Measurements from ENCODE around the gene PSMD6. TPM values are rescaled to one million over a fixed set of nuclear protein-coding genes. Genes with fewer than 3 reads are reported as not detected.

The PSMD6 gene
- polyA plus RNA-seq, 1 donor = 71.5 TPM

DNA sequence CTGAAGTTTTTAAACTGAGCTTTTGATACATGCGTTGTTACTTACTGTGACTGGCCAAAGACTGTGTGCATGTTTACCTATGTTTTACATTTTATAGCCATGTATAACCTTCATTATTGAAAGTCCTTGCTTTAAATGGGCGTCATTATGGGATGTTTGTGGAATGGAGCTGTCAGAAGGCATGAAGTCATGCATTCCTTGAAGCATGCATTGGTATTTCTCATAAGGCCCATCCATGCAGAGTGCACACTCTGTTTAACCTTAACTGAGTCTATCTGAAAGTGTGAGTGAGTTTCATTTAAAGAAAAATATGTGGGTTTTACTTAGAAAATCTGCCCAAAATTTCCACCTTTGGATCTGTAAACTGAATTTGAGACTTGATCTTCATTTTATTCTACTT lies 51.1 kb downstream of the PSMD6 start:
- no CpG with 5 or more reads among the region's 2 CpGs for WGBS (ENCODE audit: insufficient coverage, low lambda C conversion rate)
- peaks cover 40% of the 10 kb centered on the region for H3K4me1 ChIP-seq (ENCODE audit: control insufficient read depth, insufficient read depth, low read length)

DNA sequence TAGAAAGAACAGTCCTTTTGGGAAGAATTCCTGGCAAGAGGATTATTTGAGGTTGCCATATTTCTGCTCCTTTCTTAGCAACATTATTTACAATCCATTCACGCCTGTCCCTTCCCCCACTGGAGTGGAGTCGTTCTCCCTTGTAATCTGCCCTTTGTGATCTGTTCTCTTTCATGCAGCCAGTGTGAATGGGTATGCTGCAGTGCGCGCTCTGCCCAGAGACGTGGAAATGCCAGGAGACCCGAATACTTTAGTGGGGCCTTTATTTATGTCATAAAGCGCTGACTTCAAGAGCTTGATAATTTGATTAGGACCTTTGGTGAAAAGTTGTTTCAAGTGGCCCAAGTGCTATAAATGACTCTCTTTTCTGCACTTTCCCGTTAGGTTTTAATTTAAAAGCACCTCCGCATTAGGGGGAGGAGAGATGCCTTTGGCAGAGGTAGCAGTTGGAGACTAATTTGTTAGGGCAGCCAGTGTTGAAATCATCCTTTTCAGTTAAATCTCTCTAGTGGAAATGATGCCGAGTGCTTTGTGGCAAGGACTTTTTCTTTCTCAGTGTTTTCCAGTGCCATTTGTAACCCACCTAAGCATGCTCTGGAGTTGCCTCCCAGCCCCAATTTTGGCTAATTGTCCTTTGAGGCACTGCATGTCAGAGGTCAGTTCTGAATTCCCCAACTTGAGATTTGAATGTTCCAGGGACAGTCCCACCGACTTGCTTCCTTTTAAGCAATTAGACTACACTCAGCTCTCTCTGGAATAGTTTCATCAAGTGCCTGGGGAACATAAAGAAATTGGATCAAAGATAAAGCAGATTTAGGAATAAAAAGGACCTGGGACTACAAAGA lies 52.4 kb downstream of the PSMD6 start:
- DNase-seq = peak; percentile 29 to 48
- Histone ChIP-seq H3K9me3 (ENCODE audit: control insufficient read depth, low read depth, low read length) (no peaks in the 10 kb centered on the region), H3K4me1 (ENCODE audit: control insufficient read depth, insufficient read depth, low read length) (peaks cover 54% of the 10 kb centered on the region), H3K4me3 (ENCODE audit: low read length) (no peak overlapping the region), H3K27ac (ENCODE audit: low read length) (peak overlapping the region; percentile 77), H3K36me3 (ENCODE audit: control insufficient read depth, insufficient read depth, low read length) (peaks cover 9% of the 10 kb centered on the region), H3K27me3 (ENCODE audit: control insufficient read depth, insufficient read depth, low read length) (no peaks in the 10 kb centered on the region)
- no CpG with 5 or more reads among the region's 11 CpGs for WGBS (ENCODE audit: insufficient coverage, low lambda C conversion rate)

More for the DNA sequence above, 51.1 kb downstream of the PSMD6 start:
- no peak overlapping the region for H3K4me3 ChIP-seq (ENCODE audit: low read length)
- no peaks in the 10 kb centered on the region for H3K9me3 ChIP-seq (ENCODE audit: control insufficient read depth, low read depth, low read length)
- peaks cover 9% of the 10 kb centered on the region for H3K36me3 ChIP-seq (ENCODE audit: control insufficient read depth, insufficient read depth, low read length)
- H3K27me3 ChIP-seq (ENCODE audit: control insufficient read depth, insufficient read depth, low read length) = no peaks in the 10 kb centered on the region
- DNase-seq = peak in 1 of 2 donors; percentile 24
- H3K27ac ChIP-seq (ENCODE audit: low read length) = no peak overlapping the region

DNA sequence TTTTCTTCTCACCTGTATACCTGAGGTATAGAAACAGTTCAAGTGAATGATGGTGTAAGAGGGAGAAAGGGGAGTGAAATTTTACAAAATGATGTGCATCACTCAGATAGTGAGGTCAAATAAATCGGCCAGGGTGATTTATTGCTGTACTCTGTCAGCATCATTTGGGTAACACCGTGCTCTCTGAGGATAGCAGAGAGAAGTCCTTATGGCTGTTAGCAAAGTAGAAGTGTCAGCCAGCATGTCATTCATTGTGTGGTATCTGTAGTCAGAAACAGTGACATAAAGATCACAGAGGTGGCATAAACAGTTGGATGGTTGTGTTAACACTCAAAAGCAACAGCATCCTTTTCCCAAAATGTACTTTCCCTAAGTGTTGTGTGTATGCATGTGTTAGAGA lies 53.4 kb downstream of the PSMD6 start:
- WGBS (ENCODE audit: insufficient coverage, low lambda C conversion rate) = no CpG with 5 or more reads among the region's 2 CpGs
- Histone ChIP-seq H3K9me3 (ENCODE audit: control insufficient read depth, low read depth, low read length) (no peaks in the 10 kb centered on the region), H3K27ac (ENCODE audit: low read length) (peak overlapping the region; percentile 77), H3K36me3 (ENCODE audit: control insufficient read depth, insufficient read depth, low read length) (peaks cover 9% of the 10 kb centered on the region), H3K4me3 (ENCODE audit: low read length) (no peak overlapping the region), H3K27me3 (ENCODE audit: control insufficient read depth, insufficient read depth, low read length) (no peaks in the 10 kb centered on the region), H3K4me1 (ENCODE audit: control insufficient read depth, insufficient read depth, low read length) (peaks cover 54% of the 10 kb centered on the region)
- peak in 1 of 2 donors; percentile 27 for DNase-seq

- H3K27ac ChIP-seq (ENCODE audit: low read length) = peak overlapping the region; percentile 77
- peaks cover 62% of the 10 kb centered on the region for H3K4me1 ChIP-seq (ENCODE audit: control insufficient read depth, insufficient read depth, low read length)
- DNase-seq = peak in 1 of 2 donors; percentile 48
- H3K4me3 ChIP-seq (ENCODE audit: low read length) = peak overlapping the region; percentile 8
- no peaks in the 10 kb centered on the region for H3K27me3 ChIP-seq (ENCODE audit: control insufficient read depth, insufficient read depth, low read length)
- H3K36me3 ChIP-seq (ENCODE audit: control insufficient read depth, insufficient read depth, low read length) = peaks cover 5% of the 10 kb centered on the region
- no CpG with 5 or more reads among the region's 3 CpGs for WGBS (ENCODE audit: insufficient coverage, low lambda C conversion rate)
- no peaks in the 10 kb centered on the region for H3K9me3 ChIP-seq (ENCODE audit: control insufficient read depth, low read depth, low read length)
Measured at GRCh38 chr3:63968612-63969350, 54.5 kb downstream of the PSMD6 start.

DNA sequence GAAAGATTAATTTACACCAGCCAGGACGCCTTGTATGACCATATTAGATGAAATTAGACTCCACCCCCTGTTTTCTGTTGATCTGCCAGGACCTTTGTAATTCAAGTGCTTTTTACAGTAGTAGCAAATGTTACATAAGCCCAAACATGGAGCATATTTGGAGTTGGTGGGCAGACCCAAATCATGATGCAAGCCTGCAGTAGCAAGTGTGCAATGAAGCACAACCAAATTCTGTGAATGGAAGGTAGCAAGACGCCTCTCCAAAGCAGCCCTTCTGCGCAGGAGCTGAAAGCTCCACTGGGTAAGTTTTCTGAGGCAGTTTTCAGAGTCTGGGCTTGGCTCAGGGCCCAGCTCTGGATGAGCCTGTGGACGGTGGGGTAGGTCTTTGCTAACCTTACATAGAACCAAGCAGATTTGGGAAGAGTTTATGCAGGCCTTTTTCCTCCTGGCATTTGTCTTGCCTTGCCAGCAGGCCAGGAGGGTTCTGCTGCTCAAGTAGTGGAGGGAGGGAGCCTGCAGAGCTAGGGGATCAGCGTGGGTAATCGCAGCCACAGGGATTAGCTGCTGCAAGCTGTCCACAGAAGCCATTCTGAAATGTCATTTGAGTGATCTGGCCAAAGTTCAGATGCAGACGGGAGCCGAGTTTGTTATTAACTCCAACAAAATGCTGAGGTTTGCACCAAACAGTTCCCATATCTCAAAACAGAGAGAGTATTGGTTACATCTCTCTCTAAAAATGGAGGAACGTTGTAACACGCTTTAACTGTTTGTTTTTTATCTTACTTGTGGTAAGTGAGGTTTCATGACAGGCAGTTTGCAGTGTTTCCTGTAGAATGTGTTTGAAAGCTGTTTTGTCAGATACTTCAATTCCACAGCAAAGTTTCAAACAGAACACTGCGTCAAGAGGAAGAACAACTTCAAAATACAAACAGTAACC lies 55.4 kb downstream of the PSMD6 start:
- Histone ChIP-seq H3K4me3 (ENCODE audit: low read length) (peak overlapping the region; percentile 8), H3K27ac (ENCODE audit: low read length) (peak overlapping the region; percentile 77), H3K4me1 (ENCODE audit: control insufficient read depth, insufficient read depth, low read length) (peaks cover 58% of the 10 kb centered on the region), H3K27me3 (ENCODE audit: control insufficient read depth, insufficient read depth, low read length) (no peaks in the 10 kb centered on the region), H3K36me3 (ENCODE audit: control insufficient read depth, insufficient read depth, low read length) (no peaks in the 10 kb centered on the region), H3K9me3 (ENCODE audit: control insufficient read depth, low read depth, low read length) (no peaks in the 10 kb centered on the region)
- no CpG with 5 or more reads among the region's 11 CpGs for WGBS (ENCODE audit: insufficient coverage, low lambda C conversion rate)
- peak; percentile 81 to 92 for DNase-seq

- H3K4me3 ChIP-seq (ENCODE audit: low read length) = no peak overlapping the region
Measured at GRCh38 chr3:63966871-63967270, 56.4 kb downstream of the PSMD6 start.

DNA sequence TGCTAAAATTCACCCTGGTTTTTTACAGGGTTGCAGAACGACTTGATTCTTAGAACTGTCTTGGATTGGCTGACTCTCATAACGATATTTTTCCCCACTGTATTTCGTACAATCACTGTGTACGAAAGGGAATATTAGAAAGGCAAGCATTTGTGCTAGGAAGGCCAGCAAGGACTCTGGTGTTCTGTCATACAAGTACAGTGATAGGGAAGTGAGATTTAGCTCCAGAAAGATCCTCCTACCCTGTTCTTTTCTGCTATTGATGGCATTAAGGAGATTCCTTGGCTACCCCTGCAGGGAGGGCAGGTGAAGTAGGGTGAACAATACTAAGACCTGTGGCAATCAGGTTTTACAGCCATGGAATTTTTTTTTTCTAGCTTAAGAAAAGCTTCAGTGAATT lies 57.3 kb downstream of the PSMD6 start:
- no peak for DNase-seq
- peaks cover 48% of the 10 kb centered on the region for H3K4me1 ChIP-seq (ENCODE audit: control insufficient read depth, insufficient read depth, low read length)
- no peaks in the 10 kb centered on the region for H3K9me3 ChIP-seq (ENCODE audit: control insufficient read depth, low read depth, low read length)
- H3K36me3 ChIP-seq (ENCODE audit: control insufficient read depth, insufficient read depth, low read length) = no peaks in the 10 kb centered on the region
- peak overlapping the region; percentile 77 for H3K27ac ChIP-seq (ENCODE audit: low read length)
- WGBS (ENCODE audit: insufficient coverage, low lambda C conversion rate) = no CpG with 5 or more reads among the region's 4 CpGs
- H3K4me3 ChIP-seq (ENCODE audit: low read length) = no peak overlapping the region
- H3K27me3 ChIP-seq (ENCODE audit: control insufficient read depth, insufficient read depth, low read length) = no peaks in the 10 kb centered on the region

More at GRCh38 chr3:63966871-63967270, 56.4 kb downstream of the PSMD6 start:
- Histone ChIP-seq H3K36me3 (ENCODE audit: control insufficient read depth, insufficient read depth, low read length) (no peaks in the 10 kb centered on the region), H3K27me3 (ENCODE audit: control insufficient read depth, insufficient read depth, low read length) (no peaks in the 10 kb centered on the region), H3K27ac (ENCODE audit: low read length) (peak overlapping the region; percentile 77), H3K9me3 (ENCODE audit: control insufficient read depth, low read depth, low read length) (no peaks in the 10 kb centered on the region), H3K4me1 (ENCODE audit: control insufficient read depth, insufficient read depth, low read length) (peaks cover 50% of the 10 kb centered on the region)
- peak; percentile 48 to 66 for DNase-seq
- WGBS (ENCODE audit: insufficient coverage, low lambda C conversion rate) = no CpG with 5 or more reads among the region's 1 CpG

- Histone ChIP-seq H3K27ac (ENCODE audit: low read length) (peak overlapping the region; percentile 66), H3K9me3 (ENCODE audit: control insufficient read depth, low read depth, low read length) (no peaks in the 10 kb centered on the region), H3K4me1 (ENCODE audit: control insufficient read depth, insufficient read depth, low read length) (peaks cover 38% of the 10 kb centered on the region), H3K27me3 (ENCODE audit: control insufficient read depth, insufficient read depth, low read length) (no peaks in the 10 kb centered on the region), H3K4me3 (ENCODE audit: low read length) (no peak overlapping the region), H3K36me3 (ENCODE audit: control insufficient read depth, insufficient read depth, low read length) (no peaks in the 10 kb centered on the region)
- DNase-seq = peak in 1 of 2 donors; percentile 41
- no CpG with 5 or more reads among the region's 6 CpGs for WGBS (ENCODE audit: insufficient coverage, low lambda C conversion rate)
Measured at GRCh38 chr3:63964681-63965485, 58.4 kb downstream of the PSMD6 start.

- Histone ChIP-seq H3K27ac (ENCODE audit: low read length) (no peak overlapping the region), H3K9me3 (ENCODE audit: control insufficient read depth, low read depth, low read length) (no peaks in the 10 kb centered on the region), H3K27me3 (ENCODE audit: control insufficient read depth, insufficient read depth, low read length) (no peaks in the 10 kb centered on the region), H3K4me1 (ENCODE audit: control insufficient read depth, insufficient read depth, low read length) (peaks cover 30% of the 10 kb centered on the region), H3K36me3 (ENCODE audit: control insufficient read depth, insufficient read depth, low read length) (no peaks in the 10 kb centered on the region), H3K4me3 (ENCODE audit: low read length) (no peak overlapping the region)
- WGBS (ENCODE audit: insufficient coverage, low lambda C conversion rate) = 100% methylated on average over 1 of the region's 1 CpG
- no peak for DNase-seq
Measured at GRCh38 chr3:63963496-63963895, 59.8 kb downstream of the PSMD6 start.
